Stimulated activated CD4-positive, alpha-beta T cell treated with anti-CD3 and anti-CD28 coated beads, Interleukin-15, amount 100 ng/mL, for 1 hour (primary cell): Measurements from ENCODE around the gene TMEM107.
"Not testable (repeated sequence)": the region's sequence is repeated elsewhere in the genome, so short reads cannot be mapped to it uniquely, and the experiment has no call there.

Source experiments
- DNase-seq, 2 donors: peaks; one replicate each; pipeline ENCODE4 v3.0.0-alpha.2; 2020; ENCODE audit warnings: low read depth in 1 of 2, low spot score in 1 of 2

Gene TMEM107

DNA sequence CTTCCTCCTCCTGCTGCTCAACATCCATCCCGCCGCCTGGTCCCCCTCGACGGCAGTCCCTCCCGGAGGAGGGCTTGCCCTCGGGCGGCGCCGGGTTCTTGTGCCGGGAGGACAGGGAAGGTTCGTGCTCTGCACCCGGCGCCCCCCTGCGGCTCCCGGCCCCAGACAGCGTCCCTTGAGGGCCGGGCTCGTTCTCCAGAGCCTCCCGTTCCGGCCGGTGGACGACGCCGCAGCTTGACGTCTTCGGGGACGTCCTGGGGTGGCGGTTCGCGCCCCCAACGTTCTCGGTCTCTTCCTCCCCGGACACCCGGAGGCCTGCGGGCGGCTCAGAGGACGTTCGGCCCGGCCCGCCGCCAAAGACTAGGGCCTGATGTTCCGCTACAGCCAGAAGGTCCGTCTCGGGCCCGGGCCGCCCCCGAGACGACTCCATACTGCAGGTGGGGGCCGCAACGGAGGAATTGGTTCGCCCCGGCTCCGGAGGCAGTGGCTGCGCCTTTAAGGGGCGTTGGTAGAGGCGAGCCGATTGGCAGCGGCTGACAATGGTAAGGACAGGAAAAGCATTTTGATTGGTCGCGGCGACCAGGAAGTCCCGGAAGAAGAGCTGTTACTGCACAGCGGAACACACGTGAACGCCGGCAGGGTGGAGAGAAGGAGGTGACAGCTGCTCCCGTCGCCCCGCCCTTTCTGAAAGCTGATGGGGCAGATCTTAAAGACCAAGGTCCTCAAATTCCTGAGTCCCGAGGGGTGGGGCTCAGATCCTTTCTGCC lies 13.7 kb upstream of the TMEM107 start, which contains the start of gene BORCS6:
TSS of gene BORCS6 (minus strand) at position 470 of the 767 bp plus-strand sequence. CDS start at position 430, 40 bp downstream.
- peak; percentile 79 to 87 for DNase-seq

DNA sequence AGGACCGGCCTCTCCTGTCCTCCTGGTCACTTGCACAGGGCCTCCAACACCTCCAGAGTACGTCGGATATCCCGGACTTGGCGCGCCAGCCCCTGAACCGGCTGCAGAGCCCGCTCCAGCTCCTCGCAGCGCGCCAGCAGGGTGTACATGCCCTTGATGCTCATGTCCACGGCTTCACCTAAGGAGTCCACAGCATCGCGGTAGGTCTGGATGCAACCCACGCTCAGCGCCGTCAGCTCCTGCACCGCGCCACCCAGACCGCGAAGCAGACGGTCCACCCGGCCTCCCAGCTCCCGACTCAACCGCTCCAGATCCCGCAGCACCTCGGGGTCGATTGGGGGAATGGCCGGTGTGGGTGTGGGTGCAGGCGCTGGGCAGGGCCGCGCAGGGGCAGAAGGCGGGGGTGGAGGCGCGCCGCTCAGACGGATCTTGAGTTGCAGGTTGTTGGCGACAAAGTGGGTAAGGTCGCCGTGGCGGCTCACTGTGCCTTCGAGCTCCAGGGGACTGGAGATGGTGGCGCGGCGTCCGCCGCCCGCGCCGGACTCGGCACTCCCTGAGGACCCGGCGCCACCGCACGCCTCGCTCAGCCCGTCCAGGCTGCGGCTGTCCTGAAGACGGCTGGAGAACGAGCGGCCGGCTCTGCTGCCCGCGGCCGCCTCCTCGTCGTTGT lies 13.0 kb upstream of the TMEM107 start:
- no peak for DNase-seq

DNA sequence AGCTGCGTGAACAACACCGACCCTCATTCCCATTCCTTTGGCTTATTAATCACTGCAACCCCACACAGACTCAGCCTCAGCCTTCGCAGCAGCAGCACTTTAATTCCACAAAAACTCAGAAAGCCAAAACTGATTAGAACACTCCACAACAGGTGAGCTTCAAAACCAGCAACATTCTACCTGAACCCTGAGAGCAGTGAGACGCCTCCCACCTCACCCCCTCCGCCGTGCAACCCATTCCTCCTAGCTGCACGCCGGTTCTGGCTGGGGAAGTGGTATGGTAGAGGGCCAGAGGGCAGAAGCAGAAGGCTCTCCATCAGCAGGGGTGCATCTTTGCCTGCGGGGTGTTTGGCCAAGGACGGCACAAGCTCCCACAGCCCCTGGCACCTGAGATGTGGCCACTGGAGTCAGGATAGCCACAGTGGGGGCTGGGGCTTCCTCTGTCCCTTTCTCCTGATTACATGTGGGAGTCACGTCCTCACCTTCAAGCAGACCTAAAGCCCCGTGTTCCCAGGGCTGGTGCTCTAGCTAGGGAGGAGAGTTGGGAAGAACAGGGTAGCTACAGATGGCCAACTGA lies 12.2 kb upstream of the TMEM107 start:
- no peak for DNase-seq

DNA sequence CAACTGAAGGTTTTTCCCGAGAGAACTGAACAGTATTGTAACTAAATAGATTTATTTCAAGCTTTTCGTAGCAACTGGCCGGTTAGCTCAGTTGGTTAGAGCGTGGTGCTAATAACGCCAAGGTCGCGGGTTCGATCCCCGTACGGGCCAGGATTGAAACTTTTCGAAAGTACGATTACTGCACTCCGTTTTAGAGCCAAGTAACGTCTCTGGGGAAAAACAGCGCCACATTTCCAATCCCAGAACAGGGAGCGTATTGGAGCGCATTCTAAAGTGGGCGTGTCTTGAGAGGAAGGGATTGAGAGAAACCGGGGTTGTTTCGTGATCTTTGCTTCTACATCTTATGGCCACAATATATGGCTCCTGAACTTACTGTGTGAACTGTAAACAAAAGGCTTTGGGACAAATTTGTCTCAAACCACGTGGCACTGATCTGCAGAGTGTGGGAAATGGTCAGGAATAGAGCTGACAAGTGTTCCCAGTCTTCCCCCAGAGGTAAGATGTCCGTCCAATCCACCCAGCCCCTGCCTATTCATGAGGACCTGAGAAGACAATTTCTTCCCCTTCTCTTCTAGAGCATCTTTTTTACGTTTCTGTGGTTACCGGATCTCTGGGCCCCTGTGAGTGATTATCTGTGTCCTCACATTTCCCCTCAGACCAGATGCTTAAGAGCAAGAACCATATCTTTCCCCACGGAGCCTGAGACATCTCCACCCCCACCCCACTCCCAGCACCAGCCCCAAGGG lies 11.5 kb upstream of the TMEM107 start:
- peak; percentile 77 to 88 for DNase-seq

DNA sequence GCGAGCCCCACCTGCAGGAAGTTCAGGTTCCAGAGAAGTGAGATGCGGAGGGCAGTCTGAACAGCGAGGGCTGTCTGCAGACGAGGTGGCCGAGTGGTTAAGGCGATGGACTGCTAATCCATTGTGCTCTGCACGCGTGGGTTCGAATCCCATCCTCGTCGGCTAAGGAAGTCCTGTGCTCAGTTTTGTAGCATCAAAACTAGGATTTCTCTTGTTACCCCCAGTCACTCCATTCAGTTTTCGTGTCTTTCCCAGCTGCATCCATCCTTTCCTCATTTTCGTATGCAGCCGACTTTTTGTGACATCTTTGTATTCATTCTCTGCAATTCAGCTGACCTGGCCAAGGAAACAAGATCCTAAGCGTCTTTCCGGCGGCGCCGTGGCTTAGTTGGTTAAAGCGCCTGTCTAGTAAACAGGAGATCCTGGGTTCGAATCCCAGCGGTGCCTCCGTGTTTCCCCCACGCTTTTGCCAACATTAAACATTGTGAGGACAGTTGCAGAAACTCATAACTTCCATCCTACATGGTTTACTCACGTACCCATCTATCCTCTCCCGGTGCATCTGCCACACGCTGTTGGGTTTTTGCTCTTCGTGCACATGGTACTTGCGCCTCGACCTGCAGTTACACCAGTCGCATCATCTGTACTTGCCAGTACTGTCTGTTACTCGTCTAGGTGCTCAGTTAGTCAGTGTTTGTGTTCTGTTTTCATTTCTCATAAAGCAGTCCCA lies 10.8 kb upstream of the TMEM107 start:
- peak; percentile 80 to 92 for DNase-seq

DNA sequence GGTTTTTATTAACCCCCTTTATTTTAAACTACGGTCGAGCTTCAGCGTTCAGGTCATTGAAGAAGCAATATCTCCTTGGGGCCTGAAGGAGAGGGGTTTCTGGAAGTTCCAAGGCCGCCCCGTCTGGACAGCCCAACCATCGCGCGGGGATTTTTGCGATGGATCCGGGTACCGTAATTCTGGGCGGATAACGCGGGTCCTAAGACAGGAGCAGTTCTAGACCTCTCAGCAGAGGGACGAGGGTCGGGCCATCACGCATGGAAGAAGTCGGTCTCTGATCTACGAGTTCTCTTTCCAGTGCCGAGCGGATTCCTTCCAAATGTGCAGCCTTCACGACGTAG lies 10.2 kb upstream of the TMEM107 start:
- DNase-seq: no peak

DNA sequence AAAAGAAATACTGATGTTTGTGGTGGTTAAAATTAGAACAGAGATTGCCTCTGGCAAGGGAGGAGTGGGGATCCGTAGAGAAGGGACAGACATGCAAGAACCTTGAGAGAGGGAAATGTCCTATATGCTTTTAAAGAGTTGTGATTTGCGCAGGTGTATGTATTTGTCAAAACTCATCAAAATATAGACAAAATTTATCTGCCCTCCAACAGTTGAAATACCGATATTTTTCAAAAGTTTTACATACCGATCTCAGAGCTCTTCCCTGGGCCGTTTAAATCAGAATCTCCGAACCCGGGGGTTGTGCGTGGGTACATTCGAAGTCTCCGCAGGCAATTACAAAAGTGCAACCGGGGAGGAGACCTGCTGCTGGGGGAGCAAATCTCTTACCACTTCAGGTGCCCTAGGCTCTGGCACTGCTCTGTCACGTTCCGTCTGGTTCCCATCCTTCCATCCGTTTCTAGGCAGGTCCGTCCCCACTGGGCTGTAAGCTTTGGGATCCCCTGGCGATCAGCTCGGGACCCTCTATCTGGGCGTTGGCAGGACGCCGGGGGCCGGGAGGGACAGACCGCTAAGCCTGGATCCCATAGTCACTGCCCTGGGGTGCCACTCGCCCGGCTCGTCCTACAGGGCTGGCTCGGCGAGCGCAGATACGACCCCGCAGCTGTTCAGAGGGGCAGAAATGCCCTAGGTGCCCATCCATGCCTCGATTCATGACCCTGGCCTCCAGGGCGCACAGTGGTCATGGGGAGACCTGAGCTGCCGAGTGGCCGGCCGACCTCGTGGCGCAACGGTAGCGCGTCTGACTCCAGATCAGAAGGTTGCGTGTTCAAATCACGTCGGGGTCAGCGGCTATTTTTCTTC lies 9.6 kb upstream of the TMEM107 start:
- DNase-seq: peak; percentile 90 to 94

DNA sequence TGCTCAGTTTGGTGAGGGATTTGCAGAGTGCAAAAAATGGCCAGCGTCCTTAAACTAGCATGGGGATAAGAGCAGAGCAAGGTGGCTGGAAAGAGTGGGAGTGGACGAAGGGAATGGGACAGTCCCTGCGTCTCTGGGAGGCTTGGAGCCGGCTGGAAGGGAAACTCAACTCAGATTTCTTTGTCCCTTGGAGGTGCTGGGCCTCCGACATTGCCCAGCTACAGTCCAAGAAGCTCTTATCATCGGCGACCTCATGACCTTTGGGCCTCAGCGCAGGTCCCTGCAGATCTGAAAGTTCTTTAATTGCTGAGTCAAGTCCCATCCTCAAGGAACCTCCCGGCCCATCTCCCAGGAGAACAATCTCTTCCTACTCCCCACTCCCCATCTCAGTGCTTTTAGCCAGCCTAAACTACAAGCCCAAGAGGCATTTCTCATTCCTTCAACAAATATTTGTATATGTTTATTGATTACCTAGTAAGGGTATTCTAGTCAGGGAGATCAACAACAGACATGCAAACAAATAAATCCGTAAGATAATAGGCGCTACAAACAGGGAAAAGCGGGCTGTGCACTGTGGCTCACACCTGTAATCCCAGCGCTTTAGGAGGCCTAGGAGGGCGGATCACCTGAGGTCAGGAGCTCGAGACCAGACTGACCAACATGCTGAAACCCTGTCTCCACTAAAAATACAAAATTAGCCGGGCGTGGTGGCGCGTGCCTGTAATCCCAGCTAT lies 985 bp upstream of the TMEM107 start:
- DNase-seq: no peak

DNA sequence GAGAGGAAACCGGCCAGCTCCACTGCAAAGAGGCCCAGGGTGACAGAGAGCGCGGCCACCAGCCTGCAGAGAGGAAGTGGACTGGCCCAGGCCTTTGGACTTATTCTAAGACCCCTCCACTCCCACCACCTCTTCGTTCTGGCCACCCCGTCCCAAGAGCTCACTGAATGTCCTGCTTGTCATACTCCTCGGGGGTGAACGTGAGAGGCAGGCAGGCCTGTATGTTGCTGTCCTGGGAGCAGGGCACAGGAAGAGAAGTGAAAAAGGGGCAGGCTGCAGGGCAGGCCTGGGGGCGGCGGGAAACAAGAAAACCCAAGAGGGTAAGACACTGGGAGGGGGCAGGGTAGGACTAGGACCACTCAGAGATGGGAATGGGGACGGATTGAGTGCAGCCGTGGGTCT lies 384 bp downstream of the TMEM107 start:
- no peak for DNase-seq

DNA sequence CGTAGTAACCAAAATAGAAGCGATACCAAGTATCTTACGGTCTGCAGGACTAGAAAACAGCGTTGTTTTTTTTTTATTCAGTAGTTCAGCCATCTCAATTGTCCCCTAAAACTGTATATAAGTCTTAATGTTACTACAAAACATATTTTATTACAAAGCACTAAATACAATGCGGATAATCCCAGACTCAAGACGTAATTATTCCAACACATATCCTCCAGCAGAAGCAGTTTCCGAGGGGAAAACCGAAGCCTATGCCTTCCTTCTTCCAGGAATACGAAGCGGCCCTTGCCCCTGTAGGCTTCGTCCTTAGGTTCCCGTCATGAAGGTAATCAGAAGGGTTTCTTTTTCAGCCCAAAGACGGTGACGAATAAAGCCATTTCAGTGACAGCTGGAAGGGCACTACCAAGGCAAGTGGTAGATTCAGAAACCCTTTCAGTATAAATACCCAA lies 2.3 kb downstream of the TMEM107 start:
- no peak for DNase-seq

DNA sequence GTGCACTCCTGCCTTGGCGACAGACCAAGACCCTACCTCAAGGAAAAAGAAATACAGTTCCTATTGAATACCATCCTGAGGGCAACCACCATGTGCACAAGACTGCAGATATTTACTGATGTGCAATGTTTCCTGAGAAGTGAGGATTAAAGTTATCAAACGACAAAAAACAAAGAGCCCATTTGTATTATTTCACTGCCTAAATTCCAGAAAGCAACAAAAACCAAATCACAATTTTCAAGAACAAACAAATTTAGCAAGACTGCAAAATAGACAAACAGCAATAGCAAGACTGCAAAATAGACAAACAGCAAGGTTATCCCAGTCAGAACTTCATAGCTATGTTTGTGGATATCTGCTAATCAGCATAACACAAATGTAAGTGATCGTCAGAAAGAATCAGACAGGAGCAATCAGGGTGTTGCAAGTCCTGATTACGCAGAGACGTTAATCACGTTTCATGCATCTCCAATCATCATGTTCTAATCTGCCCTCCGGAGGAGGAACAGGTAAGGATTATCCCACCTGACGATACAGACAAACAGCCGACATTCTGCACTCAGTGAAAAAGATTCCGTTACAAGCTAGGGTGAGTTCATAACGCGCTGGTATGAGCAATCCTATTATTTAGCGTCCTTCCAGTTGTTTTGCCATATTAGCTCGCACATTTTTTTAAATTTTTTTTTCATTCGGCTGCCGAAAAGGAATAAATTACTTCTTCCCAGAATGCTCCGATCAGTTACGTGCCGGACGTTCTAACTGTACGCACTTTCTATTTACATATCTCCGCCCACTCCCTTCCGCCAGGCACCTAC lies 2.9 kb downstream of the TMEM107 start:
- DNase-seq: no peak

DNA sequence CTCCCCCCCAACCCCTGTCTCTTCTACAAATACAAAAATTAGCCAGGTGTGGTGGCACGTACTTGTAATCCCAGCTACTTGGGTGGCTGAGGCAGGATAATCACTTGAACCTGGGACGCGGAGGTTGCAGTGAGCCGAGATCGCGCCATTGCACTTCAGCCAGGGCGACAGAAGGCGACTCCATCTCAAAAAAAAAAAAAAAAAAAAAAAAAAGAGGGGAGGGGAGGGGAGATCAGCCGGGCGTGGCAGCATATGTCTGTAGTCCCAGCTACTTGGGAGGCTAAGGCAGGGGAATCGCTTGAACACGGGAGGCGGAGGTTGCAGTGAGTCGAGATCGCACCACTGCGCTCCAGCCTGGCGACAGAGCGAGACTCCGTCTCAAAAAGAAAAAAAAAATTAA lies 6.0 kb downstream of the TMEM107 start:
- DNase-seq: not testable (repeated sequence)

DNA sequence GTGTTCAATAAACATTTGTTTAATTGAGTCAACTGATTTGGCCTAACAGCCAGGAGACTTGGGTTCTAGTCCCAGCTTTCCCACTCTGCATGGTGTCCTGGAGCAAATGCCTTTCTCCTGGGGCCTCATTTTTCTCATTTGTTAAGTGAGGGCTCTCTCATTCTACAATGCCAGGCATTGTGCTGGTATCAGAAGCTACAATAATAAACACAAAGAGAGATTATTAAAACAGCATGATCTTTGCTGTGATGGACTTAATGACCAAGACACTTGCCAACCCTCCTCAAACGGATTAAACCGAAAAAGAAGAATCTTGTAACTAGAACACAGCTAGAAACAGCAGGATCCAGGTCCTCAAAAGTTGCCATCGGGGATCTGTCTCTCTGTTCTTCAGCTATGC lies 8.7 kb downstream of the TMEM107 start:
- no peak for DNase-seq

DNA sequence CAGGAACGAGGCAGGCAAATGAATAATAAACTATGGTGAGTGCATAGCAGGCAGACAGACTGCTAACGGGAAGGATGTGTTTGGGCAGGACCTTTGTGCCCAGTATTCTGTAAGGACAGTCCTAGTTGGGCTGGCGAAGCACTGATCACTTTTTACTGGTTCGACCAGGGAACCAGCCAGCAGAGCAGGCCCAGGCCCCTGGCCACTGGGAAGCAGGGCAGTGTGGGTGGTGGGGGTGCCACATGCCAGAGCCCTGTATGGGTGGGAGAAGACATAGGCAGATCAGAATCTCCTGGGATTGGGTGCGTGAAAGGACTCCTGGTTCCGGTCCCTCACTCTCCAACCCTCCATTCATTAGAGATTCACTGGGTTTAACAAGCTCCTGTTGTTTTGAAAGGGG lies 9.4 kb downstream of the TMEM107 start:
- no peak for DNase-seq

DNA sequence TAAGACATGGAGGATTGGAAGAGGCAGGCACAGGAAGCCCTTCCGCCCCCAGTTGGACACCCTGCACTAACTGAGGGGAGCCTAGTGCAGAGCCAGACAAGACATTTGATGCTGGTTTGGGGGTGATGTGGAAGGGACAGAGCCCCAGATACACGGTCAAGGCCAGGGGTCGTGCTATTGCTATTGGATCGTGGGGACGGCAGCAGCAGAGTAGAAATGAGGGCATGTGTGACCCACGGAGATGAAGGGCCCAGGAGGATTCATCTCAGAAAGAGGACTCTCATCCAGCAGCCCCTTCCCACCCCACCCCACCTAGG lies 11.4 kb downstream of the TMEM107 start:
- DNase-seq: no peak

DNA sequence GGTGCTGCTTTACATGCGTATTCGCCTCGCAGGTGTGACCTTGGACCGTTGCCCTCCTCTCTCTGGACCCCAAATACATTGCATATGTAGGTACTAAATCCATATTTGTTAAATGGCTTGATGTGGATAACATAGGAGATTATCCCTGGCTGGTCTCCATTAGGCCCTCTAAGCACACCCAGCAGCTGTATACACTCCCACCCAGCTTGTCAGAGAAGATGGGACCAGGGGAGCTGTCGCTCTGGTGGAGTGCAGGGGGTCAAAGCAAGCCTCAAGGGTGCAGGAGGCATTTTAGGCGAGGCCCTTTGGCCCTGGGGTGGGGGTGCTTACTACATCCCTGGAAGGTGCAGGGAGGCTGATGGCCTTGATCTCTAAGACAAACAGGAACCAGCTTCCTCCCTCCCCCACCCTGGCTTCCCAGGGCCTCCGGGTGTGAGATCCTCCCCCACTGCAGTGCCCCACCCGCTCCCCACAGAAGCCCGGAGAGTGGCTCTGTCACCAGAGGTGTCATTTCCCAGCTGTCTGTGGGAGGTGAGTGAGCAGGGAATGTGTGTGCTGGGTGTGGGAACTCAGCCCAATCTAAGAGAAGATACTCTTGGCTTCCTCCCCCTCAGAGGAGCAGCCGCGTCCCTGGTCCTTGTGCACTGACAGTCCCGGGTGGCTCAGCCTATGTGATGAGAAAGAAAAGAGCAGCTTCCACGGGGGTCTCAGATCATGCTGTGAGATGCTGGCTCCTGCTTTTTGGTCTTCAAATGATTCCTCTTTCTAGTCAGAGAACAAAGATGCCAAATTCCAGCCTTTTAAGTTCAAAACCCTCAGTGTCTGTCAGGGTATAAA lies 12.0 kb downstream of the TMEM107 start:
- DNase-seq: no peak
